ENCODE measurements around the gene SPRR5. TPM values are rescaled to one million over a fixed set of nuclear protein-coding genes. Genes with fewer than 3 reads are reported as not detected.

Gene SPRR5
- total and polyA plus RNA-seq, 2 donors (not counting 3 experiments of a cell fraction or from before 2014, with no cell fraction given), result not detected

DNA sequence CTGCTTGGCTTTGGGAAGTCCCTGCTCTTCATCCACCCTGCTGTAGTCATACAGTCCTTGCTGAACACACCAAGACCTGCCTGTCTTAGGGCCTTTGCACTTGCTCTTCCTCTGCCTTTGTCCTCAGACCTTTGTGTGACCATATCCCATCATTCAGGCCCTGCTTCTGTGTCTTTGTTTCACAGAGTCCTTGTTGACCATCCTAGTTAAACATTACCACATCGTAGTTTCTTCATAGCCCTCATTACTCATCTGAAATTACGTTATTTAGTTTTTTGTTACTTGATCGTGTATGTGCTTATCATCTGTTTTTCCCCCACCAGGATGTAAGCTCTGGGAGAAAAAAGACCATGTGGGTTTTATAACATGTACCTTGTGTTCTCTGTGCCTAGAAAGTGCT is 18.3 kb upstream of the SPRR5 start:
- H3K9me1 ChIP-seq (replicated peaks; ENCODE audit: control insufficient read depth, extremely low read depth, insufficient read depth, low read length), result no peaks in the 10 kb centered on the region
- no peak overlapping the region for H3K4me3 ChIP-seq (replicated peaks in 1 of 3; ENCODE audit: insufficient read depth in 1 of 3, low read depth in 1 of 3, low read length in 3 of 3)
- CTCF ChIA-PET, result no interaction called here
- no peak overlapping the region for H3K27ac ChIP-seq (ENCODE audit: insufficient read depth, low read depth, low read length)
- FAIRE-seq (no peak), DNase-seq (ENCODE audit: low read depth, low spot score) (no peak)
- no peaks in the 10 kb centered on the region for H4K20me1 ChIP-seq (replicated peaks; ENCODE audit: control insufficient read depth, extremely low read depth, insufficient read depth, low read length)
- no TSS peak for BruUV-seq (replicated peaks)
- TF ChIP-seq, protein P1, sequence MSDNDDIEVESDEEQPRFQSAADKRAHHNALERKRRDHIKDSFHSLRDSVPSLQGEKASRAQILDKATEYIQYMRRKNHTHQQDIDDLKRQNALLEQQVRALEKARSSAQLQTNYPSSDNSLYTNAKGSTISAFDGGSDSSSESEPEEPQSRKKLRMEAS (IDR thresholded peaks at IDR 0.05; ENCODE audit: insufficient read depth, insufficient read length), result no peak
- TF ChIP-seq EZH2 (IDR thresholded peaks at IDR 0.05; ENCODE audit: borderline replicate concordance, low read depth, low read length, severe bottlenecking) (no peak), FOS (IDR thresholded peaks at IDR 0.05; ENCODE audit: borderline replicate concordance, insufficient read depth, low read length) (no peak), JUN (IDR thresholded peaks at IDR 0.05; ENCODE audit: borderline replicate concordance, insufficient read depth, insufficient read length, low read depth) (no peak), MYC (IDR thresholded peaks at IDR 0.05; ENCODE audit: low read depth, low read length) (no peak), GATA2 (IDR thresholded peaks at IDR 0.05; ENCODE audit: insufficient read depth, insufficient read length, low read depth, low read length) (no peak), POLR2A (IDR thresholded peaks at IDR 0.05; ENCODE audit: low read depth, low read length) (no peak), POLR2AphosphoS5 (IDR thresholded peaks at IDR 0.05; ENCODE audit: insufficient read depth, low read depth, low read length) (no peak)
- TF ChIP-seq, protein P2, sequence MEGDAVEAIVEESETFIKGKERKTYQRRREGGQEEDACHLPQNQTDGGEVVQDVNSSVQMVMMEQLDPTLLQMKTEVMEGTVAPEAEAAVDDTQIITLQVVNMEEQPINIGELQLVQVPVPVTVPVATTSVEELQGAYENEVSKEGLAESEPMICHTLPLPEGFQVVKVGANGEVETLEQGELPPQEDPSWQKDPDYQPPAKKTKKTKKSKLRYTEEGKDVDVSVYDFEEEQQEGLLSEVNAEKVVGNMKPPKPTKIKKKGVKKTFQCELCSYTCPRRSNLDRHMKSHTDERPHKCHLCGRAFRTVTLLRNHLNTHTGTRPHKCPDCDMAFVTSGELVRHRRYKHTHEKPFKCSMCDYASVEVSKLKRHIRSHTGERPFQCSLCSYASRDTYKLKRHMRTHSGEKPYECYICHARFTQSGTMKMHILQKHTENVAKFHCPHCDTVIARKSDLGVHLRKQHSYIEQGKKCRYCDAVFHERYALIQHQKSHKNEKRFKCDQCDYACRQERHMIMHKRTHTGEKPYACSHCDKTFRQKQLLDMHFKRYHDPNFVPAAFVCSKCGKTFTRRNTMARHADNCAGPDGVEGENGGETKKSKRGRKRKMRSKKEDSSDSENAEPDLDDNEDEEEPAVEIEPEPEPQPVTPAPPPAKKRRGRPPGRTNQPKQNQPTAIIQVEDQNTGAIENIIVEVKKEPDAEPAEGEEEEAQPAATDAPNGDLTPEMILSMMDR (IDR thresholded peaks at IDR 0.05; ENCODE audit: extremely low read depth in 1 of 2, insufficient read depth in 1 of 2, low read depth in 1 of 2, low read length in 2 of 2), result no peak
- H3K79me2 ChIP-seq (ENCODE audit: control insufficient read depth, insufficient read depth, low read length), result no peaks in the 10 kb centered on the region
- intact Hi-C loops (cut with micrococcal nuclease), result no loop called here
- no peak overlapping the region for H3K4me2 ChIP-seq (ENCODE audit: insufficient read depth, low read length)
- H3K9ac ChIP-seq (replicated peaks; ENCODE audit: extremely low read depth, insufficient read depth, low read length), result no peak overlapping the region
- no peaks in the 10 kb centered on the region for H3K36me3 ChIP-seq (ENCODE audit: control insufficient read depth in 2 of 2, extremely low read depth in 1 of 2, insufficient read depth in 2 of 2, low read length in 2 of 2)
- POLR2A ChIA-PET, result no interaction called here
- H3K27me3 ChIP-seq (ENCODE audit: control insufficient read depth in 2 of 2, insufficient read depth in 2 of 2, low read length in 2 of 2), result no peaks in the 10 kb centered on the region
- H3K4me1 ChIP-seq (ENCODE audit: control insufficient read depth, extremely low read depth, insufficient read depth, low read length), result no peaks in the 10 kb centered on the region
- dilution Hi-C loops (cut with MboI; ENCODE audit: extremely low pct_ligation_motif_present, low sequenced_read_pairs), result no loop called here
- no peak overlapping the region for H2AFZ ChIP-seq (ENCODE audit: low read depth, low read length)
- no peaks in the 10 kb centered on the region for H3K9me3 ChIP-seq (replicated peaks; ENCODE audit: control insufficient read depth, insufficient read depth, low read length)

Measured in endothelial cell of umbilical vein (primary cell).